ENCODE measurements around the gene SPACA6. TPM values are rescaled to one million over a fixed set of nuclear protein-coding genes. Genes with fewer than 3 reads are reported as not detected.
"Not testable (repeated sequence)": the region's sequence is repeated elsewhere in the genome, so short reads cannot be mapped to it uniquely, and the experiment has no call there.

The SPACA6 gene
- total RNA-seq, 1 experiment from 2014 or later, result 10.7 TPM

DNA sequence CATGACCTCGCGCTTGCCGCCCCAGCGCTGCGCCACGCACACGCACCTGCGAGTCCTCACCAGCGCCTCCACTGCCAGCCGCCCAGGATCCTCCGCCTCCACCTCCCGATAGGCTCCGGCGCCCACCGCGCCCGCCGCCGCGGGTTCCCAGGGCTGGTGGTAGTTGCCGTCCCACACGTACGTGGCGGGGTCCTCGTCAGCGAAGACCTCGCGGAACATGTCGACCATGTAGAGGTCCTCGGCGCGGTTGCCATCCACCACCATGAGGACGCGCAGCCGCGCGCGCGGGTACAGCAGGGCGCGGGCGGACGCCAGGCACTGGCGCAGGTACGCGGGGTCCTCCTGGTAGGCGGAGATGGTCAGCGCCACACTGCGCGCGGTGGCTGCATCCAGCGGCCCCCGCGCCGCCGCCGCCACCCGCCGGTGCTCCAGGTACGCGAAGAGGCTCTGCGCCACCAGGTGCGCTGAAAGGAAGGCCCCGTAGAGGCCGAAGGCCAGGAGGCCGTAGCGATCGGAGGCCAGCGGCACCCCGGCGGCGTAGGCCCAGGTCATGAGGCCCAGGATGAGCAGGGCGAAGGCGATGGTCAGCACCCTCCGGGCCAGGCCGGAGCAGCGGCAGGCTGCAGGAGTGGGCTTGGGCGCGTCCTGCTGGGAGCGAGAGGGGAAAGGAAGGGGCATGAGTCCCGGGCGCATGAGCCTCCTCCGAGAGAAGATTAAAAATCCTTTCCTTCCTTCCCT lies 26.3 kb downstream of the SPACA6 start:
- H3K27ac ChIP-seq, result no peak overlapping the region
- no peaks in the 10 kb centered on the region for H3K36me3 ChIP-seq
- no peak for DNase-seq (ENCODE audit: low read depth in 1 of 2, low spot score in 2 of 2)
- no peaks in the 10 kb centered on the region for H3K4me1 ChIP-seq (replicated peaks)
- no peak overlapping the region for H3K4me3 ChIP-seq
- peaks cover 5% of the 10 kb centered on the region for H3K9me3 ChIP-seq (replicated peaks)
- peaks cover 15% of the 10 kb centered on the region for H3K27me3 ChIP-seq (replicated peaks)

DNA sequence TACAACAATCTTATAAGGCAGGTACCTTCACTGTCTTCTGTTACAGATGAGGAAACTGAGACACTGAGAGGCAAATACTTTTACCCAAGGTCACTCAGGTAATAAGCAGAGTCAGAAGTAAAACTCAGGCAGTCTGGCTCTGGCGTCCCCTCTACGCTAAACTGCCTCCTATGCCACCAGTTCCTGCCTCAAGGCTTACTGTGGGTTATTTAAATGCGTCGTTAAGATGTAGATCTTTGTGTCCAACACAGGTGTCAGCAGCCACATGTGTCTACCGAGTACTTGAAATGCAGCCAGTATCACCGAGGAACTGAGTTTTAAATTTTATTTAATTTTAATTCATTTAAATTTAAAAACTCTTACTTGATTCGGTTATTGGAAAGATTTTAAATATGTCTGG lies 28.8 kb downstream of the SPACA6 start:
- Histone ChIP-seq H3K27ac (no peak overlapping the region), H3K4me1 (replicated peaks) (no peaks in the 10 kb centered on the region), H3K4me3 (no peak overlapping the region), H3K36me3 (no peaks in the 10 kb centered on the region), H3K27me3 (replicated peaks) (peaks cover 15% of the 10 kb centered on the region), H3K9me3 (replicated peaks) (peaks cover 5% of the 10 kb centered on the region)
- no peak for DNase-seq (ENCODE audit: low read depth in 1 of 2, low spot score in 2 of 2)

DNA sequence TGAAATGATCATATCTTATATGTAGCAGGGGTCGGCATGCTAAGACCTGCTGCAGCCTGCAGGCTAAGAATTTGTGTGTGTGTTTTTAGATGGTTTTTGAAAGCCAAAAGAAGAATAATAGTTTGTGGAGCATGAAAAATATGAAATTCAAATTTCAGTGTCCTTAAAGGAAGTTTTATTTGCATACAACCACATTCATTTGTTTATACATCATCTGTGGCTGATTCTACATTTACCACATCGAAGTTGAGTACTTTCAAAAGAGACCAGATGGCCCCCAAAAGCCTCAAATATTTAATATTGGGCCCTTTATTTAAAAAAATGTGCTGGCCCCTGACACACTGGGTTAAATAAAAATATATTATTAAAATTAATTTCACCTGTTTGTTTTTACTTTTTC lies 29.4 kb downstream of the SPACA6 start:
- Histone ChIP-seq H3K4me3 (no peak overlapping the region), H3K27ac (no peak overlapping the region), H3K36me3 (no peaks in the 10 kb centered on the region), H3K27me3 (replicated peaks) (peaks cover 15% of the 10 kb centered on the region), H3K4me1 (replicated peaks) (no peaks in the 10 kb centered on the region), H3K9me3 (replicated peaks) (peaks cover 5% of the 10 kb centered on the region)
- DNase-seq (ENCODE audit: low read depth in 1 of 2, low spot score in 2 of 2), result no peak

- no peak overlapping the region for H3K4me3 ChIP-seq
These were observed 31.4 kb downstream of the SPACA6 start for GRCh38 chr19:51724543-51724942.

GRCh38 chr19:51726049-51726448 lies 32.9 kb downstream of the SPACA6 start:
- H3K27ac ChIP-seq, result no peak overlapping the region
- H3K4me3 ChIP-seq, result no peak overlapping the region
- DNase-seq (ENCODE audit: low read depth in 1 of 2, low spot score in 2 of 2), result no peak
- H3K9me3 ChIP-seq (replicated peaks), result no peaks in the 10 kb centered on the region
- peaks cover 11% of the 10 kb centered on the region for H3K27me3 ChIP-seq (replicated peaks)
- H3K36me3 ChIP-seq, result no peaks in the 10 kb centered on the region
- no peaks in the 10 kb centered on the region for H3K4me1 ChIP-seq (replicated peaks)

More at GRCh38 chr19:51724543-51724942, 31.4 kb downstream of the SPACA6 start:
- H3K4me1 ChIP-seq (replicated peaks), result no peaks in the 10 kb centered on the region
- no peaks in the 10 kb centered on the region for H3K9me3 ChIP-seq (replicated peaks)
- no peak for DNase-seq (ENCODE audit: low read depth in 1 of 2, low spot score in 2 of 2)
- no peak overlapping the region for H3K27ac ChIP-seq
- peaks cover 15% of the 10 kb centered on the region for H3K27me3 ChIP-seq (replicated peaks)
- H3K36me3 ChIP-seq, result no peaks in the 10 kb centered on the region

- no peak for DNase-seq (ENCODE audit: low read depth in 1 of 2, low spot score in 2 of 2)
- no peaks in the 10 kb centered on the region for H3K36me3 ChIP-seq
- no peak overlapping the region for H3K27ac ChIP-seq
- H3K9me3 ChIP-seq (replicated peaks), result no peaks in the 10 kb centered on the region
- H3K4me1 ChIP-seq (replicated peaks), result no peaks in the 10 kb centered on the region
- H3K27me3 ChIP-seq (replicated peaks), result peaks cover 5% of the 10 kb centered on the region
- H3K4me3 ChIP-seq, result no peak overlapping the region
These were observed 34.3 kb downstream of the SPACA6 start for GRCh38 chr19:51727349-51727880.

DNA sequence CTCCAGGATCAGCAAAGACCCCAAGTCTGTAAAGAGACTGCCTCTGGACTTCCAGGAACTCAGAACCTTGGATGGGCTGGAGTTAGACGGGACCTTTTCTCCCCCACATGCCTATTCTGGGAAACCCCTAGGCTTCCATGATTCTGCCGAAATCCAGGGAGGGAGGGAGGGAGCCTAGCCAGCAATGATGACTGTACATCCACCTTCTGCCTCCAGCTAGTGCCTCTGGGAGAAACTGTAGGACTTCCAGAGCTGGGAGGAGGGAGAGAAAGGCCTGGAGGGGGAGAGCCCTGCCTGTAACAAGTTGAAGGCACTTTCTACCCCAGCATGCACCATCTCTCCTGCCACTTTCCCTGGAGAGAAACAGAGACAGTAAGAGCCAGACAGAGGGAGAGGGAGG lies 36.7 kb downstream of the SPACA6 start:
- no peaks in the 10 kb centered on the region for H3K27me3 ChIP-seq (replicated peaks)
- H3K4me1 ChIP-seq (replicated peaks), result no peaks in the 10 kb centered on the region
- no peak overlapping the region for H3K4me3 ChIP-seq
- H3K36me3 ChIP-seq, result no peaks in the 10 kb centered on the region
- no peak overlapping the region for H3K27ac ChIP-seq
- H3K9me3 ChIP-seq (replicated peaks), result no peaks in the 10 kb centered on the region
- DNase-seq (ENCODE audit: low read depth in 1 of 2, low spot score in 2 of 2), result no peak

DNA sequence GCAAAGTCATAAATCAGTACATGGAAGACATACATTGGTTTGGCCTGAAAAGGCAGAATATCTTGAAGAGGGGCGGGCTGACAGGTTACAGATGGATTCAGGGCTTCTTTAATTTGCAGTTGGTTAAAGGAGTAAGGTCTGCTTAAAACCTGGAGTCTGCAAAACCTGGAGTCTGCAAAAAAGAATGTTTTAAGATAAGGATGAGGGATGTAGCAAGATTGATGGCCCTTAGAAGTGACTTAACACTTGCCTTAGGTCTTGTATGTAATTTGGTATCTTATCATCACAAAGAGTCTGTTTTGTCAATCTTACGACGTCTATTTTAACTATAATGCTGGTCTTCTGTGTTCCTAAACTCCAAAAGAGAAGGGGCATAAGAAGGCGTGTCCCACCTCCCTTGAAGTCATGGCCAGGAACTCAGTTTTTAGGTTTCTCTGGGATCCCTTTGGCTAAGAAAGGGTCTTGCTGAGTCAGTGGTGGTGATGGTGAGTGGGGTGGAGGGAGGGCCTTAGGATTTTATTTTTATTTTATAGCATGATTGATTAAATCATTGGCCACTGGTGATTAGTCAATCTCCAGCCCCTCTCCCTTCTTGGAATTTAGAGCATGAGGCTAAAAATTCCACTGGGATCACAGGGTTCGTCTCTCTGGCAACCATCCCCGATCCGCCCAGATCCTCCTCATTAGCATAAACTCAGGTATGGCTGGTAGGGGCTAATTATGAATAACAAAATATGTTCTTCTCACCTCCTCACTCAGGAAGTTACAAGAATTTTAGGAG lies 40.8 kb downstream of the SPACA6 start:
- no peak overlapping the region for H3K4me3 ChIP-seq
- no peaks in the 10 kb centered on the region for H3K9me3 ChIP-seq (replicated peaks)
- no peak for DNase-seq (ENCODE audit: low read depth in 1 of 2, low spot score in 2 of 2)
- no peaks in the 10 kb centered on the region for H3K36me3 ChIP-seq
- no peaks in the 10 kb centered on the region for H3K4me1 ChIP-seq (replicated peaks)
- H3K27ac ChIP-seq, result no peak overlapping the region
- no peaks in the 10 kb centered on the region for H3K27me3 ChIP-seq (replicated peaks)

GRCh38 chr19:51735759-51736449 lies 42.8 kb downstream of the SPACA6 start:
- no peak for DNase-seq (ENCODE audit: low read depth in 1 of 2, low spot score in 2 of 2)

GRCh38 chr19:51737389-51737788 lies 44.3 kb downstream of the SPACA6 start:
- Histone ChIP-seq H3K27ac (no peak overlapping the region), H3K4me3 (no peak overlapping the region), H3K4me1 (replicated peaks) (no peaks in the 10 kb centered on the region), H3K27me3 (replicated peaks) (no peaks in the 10 kb centered on the region), H3K36me3 (no peaks in the 10 kb centered on the region), H3K9me3 (replicated peaks) (no peaks in the 10 kb centered on the region)
- DNase-seq (ENCODE audit: low read depth in 1 of 2, low spot score in 2 of 2), result no peak

More at GRCh38 chr19:51735759-51736449, 42.8 kb downstream of the SPACA6 start:
- H3K4me3 ChIP-seq, result no peak overlapping the region
- H3K36me3 ChIP-seq, result no peaks in the 10 kb centered on the region
- H3K4me1 ChIP-seq (replicated peaks), result no peaks in the 10 kb centered on the region
- no peak overlapping the region for H3K27ac ChIP-seq
- no peaks in the 10 kb centered on the region for H3K9me3 ChIP-seq (replicated peaks)
- H3K27me3 ChIP-seq (replicated peaks), result no peaks in the 10 kb centered on the region

DNA sequence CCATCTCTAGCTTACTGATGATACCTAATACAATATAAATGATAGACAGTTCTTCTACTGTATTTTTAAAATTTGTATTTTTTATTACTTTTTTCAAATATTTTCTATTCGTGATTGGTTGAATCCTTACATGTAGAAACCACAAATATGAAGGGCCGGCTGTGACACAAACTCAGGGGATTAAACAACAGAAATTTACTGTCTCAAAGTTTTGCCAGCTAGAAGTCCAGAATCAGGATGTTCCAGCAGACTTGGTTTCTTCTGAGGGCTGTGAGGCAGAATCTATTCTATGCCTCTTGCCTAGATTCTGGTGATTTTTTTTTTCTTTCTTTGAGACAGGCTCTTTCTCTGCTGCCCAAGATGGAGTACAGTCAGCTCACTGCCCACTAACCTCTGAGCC lies 44.8 kb downstream of the SPACA6 start:
- Histone ChIP-seq H3K4me1 (replicated peaks) (no peaks in the 10 kb centered on the region), H3K4me3 (no peak overlapping the region), H3K27ac (no peak overlapping the region), H3K36me3 (no peaks in the 10 kb centered on the region), H3K27me3 (replicated peaks) (no peaks in the 10 kb centered on the region), H3K9me3 (replicated peaks) (no peaks in the 10 kb centered on the region)
- DNase-seq (ENCODE audit: low read depth in 1 of 2, low spot score in 2 of 2), result no peak

DNA sequence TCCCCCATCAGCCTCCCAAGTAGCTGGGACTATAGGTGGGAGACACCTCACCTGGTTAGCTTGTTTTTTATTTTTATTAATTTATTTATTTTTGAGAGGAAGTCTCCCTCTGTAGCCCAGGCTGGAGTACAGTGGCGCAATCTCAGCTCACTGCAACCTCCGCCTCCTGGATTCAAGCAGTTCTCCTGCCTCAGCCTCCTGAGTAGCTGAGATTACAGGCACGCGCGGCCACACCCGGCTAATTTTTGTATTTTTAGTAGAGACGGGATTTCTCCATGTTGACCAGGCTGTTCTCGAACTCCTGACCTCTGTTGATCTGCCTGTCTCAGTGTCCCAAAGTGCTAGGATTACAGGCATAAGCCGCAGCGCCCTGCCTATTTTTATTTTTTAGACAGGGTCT lies 45.4 kb downstream of the SPACA6 start:
- H3K4me1 ChIP-seq (replicated peaks); DNase-seq (ENCODE audit: low read depth in 1 of 2, low spot score in 2 of 2); H3K36me3 ChIP-seq; H3K27me3 ChIP-seq (replicated peaks); H3K9me3 ChIP-seq (replicated peaks); H3K27ac ChIP-seq; H3K4me3 ChIP-seq: not testable (repeated sequence)

DNA sequence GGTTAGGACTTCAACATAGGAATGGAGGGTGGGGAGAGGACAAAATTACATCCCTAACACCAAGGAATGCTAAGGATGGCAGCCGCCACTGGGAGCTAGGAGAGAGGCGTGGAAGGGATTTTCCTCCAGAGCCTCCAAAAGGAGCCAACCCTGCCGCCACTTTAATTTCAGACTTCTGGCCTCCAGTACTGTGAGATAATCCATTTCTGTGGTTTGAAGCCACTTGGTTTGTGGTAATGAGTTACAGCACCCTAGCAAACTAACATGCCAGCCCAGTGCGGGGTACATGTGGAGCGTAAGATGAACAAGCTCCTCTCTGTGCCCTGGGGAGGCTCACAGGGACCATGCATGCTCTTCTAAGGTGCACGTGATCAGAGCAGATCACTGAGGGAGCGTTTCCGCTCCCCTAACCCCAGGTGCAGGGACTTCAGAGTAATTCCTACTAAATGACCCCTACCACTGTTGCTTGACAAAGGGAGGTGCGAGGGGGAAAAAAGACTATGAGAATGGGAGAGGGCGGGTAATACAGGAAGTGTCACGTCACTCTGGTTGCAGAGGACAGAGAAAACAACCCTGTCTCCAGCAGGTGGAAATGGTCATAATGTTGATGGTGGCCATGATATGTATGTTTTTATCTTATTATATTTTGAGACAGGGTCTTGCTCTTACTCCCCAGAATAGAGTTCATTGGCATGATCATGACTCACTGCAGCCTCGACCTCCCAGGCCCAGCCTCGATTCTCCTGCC lies 46.5 kb downstream of the SPACA6 start:
- H3K4me3 ChIP-seq, result no peak overlapping the region
- H3K27ac ChIP-seq, result no peak overlapping the region
- H3K36me3 ChIP-seq, result no peaks in the 10 kb centered on the region
- DNase-seq (ENCODE audit: low read depth in 1 of 2, low spot score in 2 of 2), result no peak
- H3K9me3 ChIP-seq (replicated peaks), result no peaks in the 10 kb centered on the region
- H3K27me3 ChIP-seq (replicated peaks), result no peaks in the 10 kb centered on the region
- no peaks in the 10 kb centered on the region for H3K4me1 ChIP-seq (replicated peaks)
